Measurements from ENCODE around the gene ILK. TPM values are rescaled to one million over a fixed set of nuclear protein-coding genes. Genes with fewer than 3 reads are reported as not detected.

Gene ILK
- total RNA-seq, 1 donor = 45.5 TPM

DNA sequence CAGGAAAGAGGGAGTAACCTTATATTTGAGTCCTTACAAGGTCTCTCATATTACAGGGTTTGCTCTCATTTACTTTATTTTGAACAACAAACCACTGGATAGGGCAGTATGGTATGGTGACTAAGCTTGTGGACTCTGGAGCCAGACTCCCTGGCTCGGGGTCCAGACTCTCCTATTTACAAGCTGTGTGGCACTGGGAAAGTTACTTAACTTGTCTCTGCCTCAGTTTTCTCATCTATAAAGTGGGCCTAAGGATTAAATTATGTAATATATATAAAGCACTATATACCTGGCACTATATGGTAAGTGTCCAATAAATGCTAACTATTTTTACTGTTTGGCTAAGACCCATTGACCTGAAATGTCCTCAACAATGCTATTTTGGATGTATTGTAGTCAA, 53.8 kb downstream of the ILK start:
- Histone ChIP-seq H3K4me1 (ENCODE audit: insufficient read depth, low read length) (peaks cover 6% of the 10 kb centered on the region), H3K27me3 (ENCODE audit: insufficient read depth, low read length) (peaks cover 22% of the 10 kb centered on the region), H3K9me3 (ENCODE audit: low read depth, low read length) (no peaks in the 10 kb centered on the region), H3K4me3 (ENCODE audit: low read length) (no peak overlapping the region)

DNA sequence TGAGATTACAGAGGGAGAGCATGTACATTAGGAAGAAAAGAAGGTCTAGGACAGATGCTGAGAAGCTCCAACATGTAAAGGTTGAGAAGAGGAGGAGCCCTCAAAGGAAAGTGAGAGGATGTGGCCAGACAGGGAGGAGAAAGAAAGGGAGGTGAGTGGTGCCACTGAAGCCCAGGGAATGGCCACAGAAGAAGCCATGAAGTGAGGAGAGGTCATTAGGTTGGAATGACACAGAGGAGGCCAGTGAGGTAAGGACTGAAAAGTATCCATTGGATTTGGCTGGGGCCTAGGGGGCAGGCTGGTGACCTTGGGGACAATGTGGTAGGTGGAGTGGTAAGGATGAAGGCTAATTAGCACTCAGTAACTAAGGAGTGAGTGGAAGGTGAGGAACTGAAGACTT, 55.1 kb downstream of the ILK start:
- Histone ChIP-seq H3K4me3 (ENCODE audit: low read length) (no peak overlapping the region), H3K9me3 (ENCODE audit: low read depth, low read length) (no peaks in the 10 kb centered on the region), H3K4me1 (ENCODE audit: insufficient read depth, low read length) (peaks cover 6% of the 10 kb centered on the region), H3K27me3 (ENCODE audit: insufficient read depth, low read length) (peaks cover 22% of the 10 kb centered on the region)

Other genes with a start within 250 kb of the ILK start
- 21.1 TPM for gene SMPD1, start 213.3 kb upstream of the ILK start, total RNA-seq
- 57.1 TPM for gene APBB1, start 184.7 kb upstream of the ILK start, total RNA-seq
- 0.31 TPM for gene HPX, start 162.8 kb upstream of the ILK start, total RNA-seq
- gene TRIM3, start 129.8 kb upstream of the ILK start, total RNA-seq = 12.1 TPM
- 33.3 TPM for gene ARFIP2, start 122.4 kb upstream of the ILK start, total RNA-seq
- gene TIMM10B, start 122.3 kb upstream of the ILK start, total RNA-seq = 70.2 TPM
- gene DNHD1, start 106.5 kb upstream of the ILK start, total RNA-seq = 18.3 TPM
- 19.0 TPM for gene RRP8, start 158 bp upstream of the ILK start, total RNA-seq
- 33.2 TPM for gene TAF10, start 8.4 kb downstream of the ILK start, total RNA-seq
- gene TPP1, start 15.6 kb downstream of the ILK start, total RNA-seq = 86.2 TPM
- 3.8 TPM for gene DCHS1, start 52.0 kb downstream of the ILK start, total RNA-seq
- 9.0 TPM for gene MRPL17, start 79.6 kb downstream of the ILK start, total RNA-seq
- gene OR2AG2, start 168.2 kb downstream of the ILK start, total RNA-seq = 0.10 TPM
- gene OR2AG1, start 179.2 kb downstream of the ILK start, total RNA-seq = not detected
- not detected for gene OR6A2, start 195.9 kb downstream of the ILK start, total RNA-seq
- gene OR10A5, start 241.9 kb downstream of the ILK start, total RNA-seq = not detected